ENCODE data around the gene PIK3C3.

Gene PIK3C3

GRCh38 chr18:41954827-41955613, at the start of gene PIK3C3:
PIK3C3 (plus strand) TSS chr18:41955234; CDS start chr18:41955292, 58 bp downstream.
- DNase-seq (ENCODE audit: low spot score) = peak; percentile 98

DNA sequence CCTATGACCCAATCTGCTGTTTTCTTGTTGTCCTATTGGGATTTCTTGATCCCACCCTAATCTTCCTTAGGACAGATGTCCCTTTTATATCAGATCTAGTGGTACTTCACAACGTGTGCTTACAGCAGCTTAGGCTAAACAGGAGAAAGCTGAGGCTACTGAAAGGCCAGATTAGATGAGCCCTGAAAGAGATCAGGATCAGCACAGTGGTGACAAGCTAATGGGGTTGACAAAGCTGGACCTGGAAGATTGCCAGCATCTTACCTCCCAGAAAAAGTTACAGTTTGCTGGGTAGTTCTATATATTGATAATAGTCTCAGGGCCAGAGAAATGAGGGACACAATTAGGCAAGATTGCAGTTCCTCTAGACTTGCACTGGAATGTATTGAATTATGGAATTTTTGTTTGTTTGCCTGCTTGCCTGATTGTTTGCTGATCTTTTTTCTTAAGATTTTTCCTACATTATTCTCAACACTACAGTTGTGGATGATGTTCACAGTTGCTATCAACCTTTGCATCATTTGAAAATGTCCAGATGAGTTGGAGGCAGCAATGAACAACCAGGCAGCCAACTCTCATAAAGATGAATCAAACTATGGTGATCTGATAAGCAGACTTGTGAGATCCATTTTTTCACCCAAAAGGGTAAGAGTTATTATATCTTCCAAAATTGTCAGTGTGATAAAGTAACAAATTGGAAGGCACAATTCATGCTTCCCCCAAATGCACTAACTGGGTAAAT, 49.1 kb upstream of the PIK3C3 start:
- DNase-seq (ENCODE audit: low spot score) = no peak

GRCh38 chr18:41906528-41907146, 48.4 kb upstream of the PIK3C3 start:
- peak; percentile 54 for DNase-seq (ENCODE audit: low spot score)

DNA sequence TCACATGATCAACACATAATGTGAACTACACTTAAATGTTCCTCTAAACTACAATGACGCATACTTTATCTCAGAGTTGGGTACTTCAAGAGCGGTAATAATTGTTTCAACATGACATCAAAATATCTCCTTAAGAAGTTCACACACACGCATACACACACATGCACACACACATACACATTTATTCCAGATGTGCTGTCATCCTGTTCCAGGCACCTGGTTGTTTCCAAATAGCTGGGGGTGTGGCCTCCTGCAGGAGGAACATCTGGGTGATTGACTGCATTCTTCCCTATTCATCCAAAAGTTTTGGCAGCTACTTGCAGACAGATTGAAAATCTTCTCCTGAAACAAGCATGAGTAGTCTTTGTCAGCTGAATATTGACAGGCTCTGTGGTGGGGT, 37.9 kb upstream of the PIK3C3 start:
- no peak for DNase-seq (ENCODE audit: low spot score)

- no peak for DNase-seq (ENCODE audit: low spot score)
Measured at GRCh38 chr18:41921770-41922169, 33.3 kb upstream of the PIK3C3 start.

DNA sequence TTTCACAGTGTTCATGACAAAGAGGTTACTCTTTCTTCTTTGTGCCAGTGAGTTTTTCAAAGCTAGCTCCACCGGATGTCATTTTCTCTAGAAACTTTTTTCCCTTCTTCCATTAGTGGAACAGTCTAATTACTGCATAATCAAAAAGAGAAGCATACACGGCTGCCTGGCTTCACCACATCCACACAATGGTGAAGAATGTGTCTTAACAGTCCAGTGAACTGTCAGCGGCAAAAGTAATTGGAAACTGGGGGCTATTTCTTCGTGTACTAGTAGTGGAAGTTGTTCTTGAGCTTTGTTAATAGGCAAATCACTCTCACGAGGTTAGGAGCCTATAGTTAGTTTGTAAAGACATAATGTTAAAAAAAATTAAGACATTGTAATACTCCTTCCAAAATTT, 32.9 kb upstream of the PIK3C3 start:
- DNase-seq (ENCODE audit: low spot score) = no peak

GRCh38 chr18:41922841-41923240, 32.2 kb upstream of the PIK3C3 start:
- DNase-seq (ENCODE audit: low spot score) = no peak

DNA sequence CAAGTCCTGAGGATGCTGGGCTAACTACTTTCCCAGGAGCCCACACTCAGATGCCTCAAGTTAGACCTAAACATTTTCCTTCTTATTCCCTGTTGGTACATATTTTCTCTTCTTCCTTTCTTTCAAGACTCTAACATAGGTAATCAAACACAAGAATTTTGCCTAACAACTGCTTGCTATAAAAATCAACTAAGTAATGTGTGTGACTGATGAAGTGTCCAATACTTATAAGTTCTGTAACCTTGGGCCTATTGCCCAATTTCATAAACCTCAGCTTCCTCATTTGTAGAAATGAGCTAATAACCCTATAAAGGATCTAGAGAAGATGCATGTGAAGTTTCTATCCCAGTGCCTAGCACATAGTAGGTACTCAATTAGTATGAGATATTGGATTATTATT, 31.6 kb upstream of the PIK3C3 start:
- no peak for DNase-seq (ENCODE audit: low spot score)

GRCh38 chr18:41928581-41928980, 26.5 kb upstream of the PIK3C3 start:
- no peak for DNase-seq (ENCODE audit: low spot score)

DNA sequence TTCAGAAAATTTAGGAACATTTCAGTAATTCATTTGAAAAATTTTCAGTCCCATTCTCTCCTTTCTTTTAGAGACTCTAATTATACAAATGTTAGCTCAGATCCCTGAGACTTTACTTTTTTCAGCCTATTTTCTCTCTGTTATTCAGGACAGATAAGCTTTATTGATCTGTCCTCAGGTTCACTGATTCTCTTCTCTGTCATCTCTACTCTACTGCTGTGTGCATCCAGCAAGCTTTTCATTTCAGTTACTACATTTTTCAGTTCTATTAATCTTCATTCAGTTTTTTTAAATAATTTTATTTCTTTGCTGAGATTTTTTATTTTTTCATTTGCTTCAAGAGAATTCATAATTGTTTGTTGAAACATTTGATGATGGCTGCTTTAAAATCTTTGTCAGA, 22.1 kb upstream of the PIK3C3 start:
- DNase-seq (ENCODE audit: low spot score) = no peak

- no peak for DNase-seq (ENCODE audit: low spot score)
Measured at GRCh38 chr18:41933778-41934177, 21.3 kb upstream of the PIK3C3 start.

GRCh38 chr18:41936471-41937134, 18.4 kb upstream of the PIK3C3 start:
- no peak for DNase-seq (ENCODE audit: low spot score)

DNA sequence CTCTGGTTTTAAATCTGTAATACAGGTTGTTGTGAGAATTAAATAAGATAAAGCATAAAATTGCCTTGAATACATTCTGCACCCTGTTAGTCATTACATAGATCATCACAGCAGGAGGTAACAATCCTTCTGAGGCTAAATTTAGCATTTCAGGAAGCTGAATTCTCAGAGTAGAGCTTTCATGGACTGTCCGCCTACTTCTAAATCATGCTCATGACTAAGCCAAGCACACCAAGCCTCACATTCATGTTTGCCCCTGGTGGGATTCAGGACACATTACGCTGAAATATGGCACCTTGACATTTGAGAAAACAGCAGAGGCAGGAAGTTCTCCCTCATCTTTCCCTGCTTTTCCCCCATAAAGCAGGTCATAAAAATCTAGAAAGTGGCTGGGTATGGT, 16.6 kb upstream of the PIK3C3 start:
- DNase-seq (ENCODE audit: low spot score) = no peak

DNA sequence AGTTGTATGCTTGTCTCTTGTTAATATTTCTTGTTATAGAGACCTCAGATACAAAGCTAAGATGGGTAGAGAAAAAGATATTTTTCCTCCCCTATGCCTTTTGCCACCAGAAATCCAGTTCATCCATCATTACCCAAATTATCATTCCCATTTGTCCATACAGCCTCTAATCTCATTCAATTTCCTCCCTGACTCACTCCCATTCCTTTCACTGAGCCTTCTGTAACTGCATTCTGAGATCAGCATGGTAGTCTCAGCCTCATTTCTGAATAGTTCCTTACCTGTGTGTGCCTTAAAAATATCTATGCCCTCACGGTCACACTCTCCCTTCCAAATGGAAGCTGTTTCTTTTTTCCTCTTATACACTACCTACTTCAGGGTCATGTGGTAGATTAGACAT, 15.7 kb upstream of the PIK3C3 start:
- DNase-seq (ENCODE audit: low spot score) = no peak

GRCh38 chr18:41940506-41941215, 14.4 kb upstream of the PIK3C3 start:
- DNase-seq (ENCODE audit: low spot score) = no peak

DNA sequence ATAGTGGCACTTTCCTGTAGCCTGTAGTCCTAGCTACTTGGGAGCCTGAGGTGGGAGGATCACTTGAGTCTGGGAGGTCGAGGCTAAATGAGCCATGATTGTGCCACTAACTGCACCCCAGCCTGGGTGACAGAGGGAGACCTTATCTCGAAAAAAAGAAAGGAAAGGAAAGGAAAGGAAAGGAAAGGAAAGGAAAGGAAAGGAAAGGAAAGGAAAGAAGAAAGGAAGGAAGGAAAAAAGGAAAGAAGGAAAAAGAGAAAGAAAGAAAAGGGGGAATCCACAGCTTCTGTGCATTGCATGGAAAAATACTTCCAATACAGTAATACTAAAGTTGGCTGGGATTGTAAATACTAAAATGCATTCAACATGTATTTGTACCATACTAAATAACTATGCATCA, 12.8 kb upstream of the PIK3C3 start:
- no peak for DNase-seq (ENCODE audit: low spot score)

DNA sequence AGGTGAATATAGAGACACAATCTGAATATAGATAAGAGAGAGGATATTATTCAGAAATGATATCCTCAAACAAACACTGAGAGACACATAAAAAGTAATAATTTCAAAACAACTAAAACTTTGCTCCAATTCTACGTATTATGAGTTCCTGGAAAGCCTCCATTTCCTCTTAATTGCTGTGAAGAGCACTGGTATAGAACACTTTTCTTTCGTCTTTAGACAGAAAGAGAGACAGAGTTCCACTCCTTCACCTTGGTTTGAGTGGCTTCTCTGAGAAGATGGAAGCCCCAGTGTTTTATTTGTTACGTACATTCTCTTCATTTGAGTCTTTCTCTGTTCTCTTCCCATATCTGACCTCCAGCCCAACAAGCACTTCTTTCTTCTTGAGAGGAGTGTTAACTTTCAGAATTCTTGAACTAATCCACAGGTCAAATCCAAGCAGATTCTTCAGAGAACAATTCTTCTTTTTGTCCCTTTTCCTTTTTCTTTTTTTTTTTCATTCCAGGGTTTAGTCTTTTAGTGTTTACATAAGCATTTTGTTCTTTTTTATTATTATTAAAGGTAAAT, 6.4 kb upstream of the PIK3C3 start:
- DNase-seq (ENCODE audit: low spot score) = peak; percentile 22

GRCh38 chr18:41949206-41949920, 5.7 kb upstream of the PIK3C3 start:
- DNase-seq (ENCODE audit: low spot score) = no peak

- no peak for DNase-seq (ENCODE audit: low spot score)
Measured at GRCh38 chr18:41955688-41956087, 654 bp downstream of the PIK3C3 start.

- DNase-seq (ENCODE audit: low spot score) = no peak
Measured at GRCh38 chr18:41959045-41959444, 4.0 kb downstream of the PIK3C3 start.
